Glutamatergic neuron (in vitro differentiated cells): Measurements from ENCODE around the gene ZNF331. TPM values are rescaled to one million over a fixed set of nuclear protein-coding genes. Genes with fewer than 3 reads are reported as not detected.

Experiments
- DNase-seq: peaks from one replicate; pipeline ENCODE4 v3.0.0; 2022
- H3K27ac Mint-ChIP-seq: one replicate; pipeline ENCODE4 v1.8.0; 2020; ENCODE audit warnings: mild to moderate bottlenecking, mixed read lengths, inconsistent platforms; ENCODE audit not compliant: unreplicated experiment
- H3K27me3 Mint-ChIP-seq: one replicate; pipeline ENCODE4 v1.8.0; 2020; ENCODE audit warnings: mild to moderate bottlenecking, moderate library complexity, mixed read lengths, inconsistent platforms; ENCODE audit not compliant: unreplicated experiment
- H3K36me3 Mint-ChIP-seq: one replicate; pipeline ENCODE4 v1.8.0; 2020; ENCODE audit warnings: mild to moderate bottlenecking, mixed read lengths, inconsistent platforms; ENCODE audit not compliant: unreplicated experiment
- H3K4me1 Mint-ChIP-seq: one replicate; pipeline ENCODE4 v1.8.0; 2020; ENCODE audit warnings: mild to moderate bottlenecking, low read depth, mixed read lengths, inconsistent platforms; ENCODE audit not compliant: unreplicated experiment
- H3K4me3 Mint-ChIP-seq: one replicate; pipeline ENCODE4 v1.8.0; 2020; ENCODE audit warnings: mild to moderate bottlenecking, mixed read lengths, inconsistent platforms; ENCODE audit not compliant: unreplicated experiment
- H3K9me3 Mint-ChIP-seq: one replicate; pipeline ENCODE4 v1.8.0; 2020; ENCODE audit warnings: mild to moderate bottlenecking, moderate library complexity, mixed read lengths, inconsistent platforms; ENCODE audit not compliant: unreplicated experiment
- total RNA-seq: library from RNA; stranded (reverse); fragmentation: NEBNext Ultra II Directional; extraction: Animal tissue kit (Norgen Biotek cat#: 25700); gene quantifications from one replicate; pipeline ENCODE4 v1.2.1, GENCODE V29; 2021; ENCODE audit not compliant: unreplicated experiment
- TF ChIP-seq, protein P1 (sequence below): fragments of 200-600 bp; sonication (generic); IDR thresholded peaks from one replicate; pipeline ENCODE4 v1.5.0; 2021; ENCODE audit not compliant: partially characterized antibody, unreplicated experiment

Gene ZNF331
- total RNA-seq, 1 donor from 2014 or later: 13.3 TPM

DNA sequence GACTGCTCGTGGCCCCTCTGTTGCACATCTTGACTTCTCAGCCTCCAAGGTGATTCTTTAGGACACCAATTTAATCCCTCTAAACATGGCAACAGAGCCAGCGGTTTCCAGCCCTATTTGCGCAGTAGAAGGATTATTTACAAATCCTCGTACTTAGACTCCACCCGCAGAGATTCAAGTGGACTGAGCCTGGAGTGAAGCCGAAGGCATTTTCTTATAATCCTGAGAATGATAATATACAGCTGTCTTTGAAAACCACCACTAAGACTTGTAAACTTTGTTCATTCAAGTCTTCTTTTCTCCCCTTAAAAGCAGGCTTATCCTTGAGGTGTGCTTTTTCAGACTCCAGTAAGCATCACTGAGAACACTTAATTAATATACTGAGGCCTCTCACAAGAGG, 89.0 kb downstream of the ZNF331 start:
- Mint-ChIP-seq H3K27me3 (peaks cover 2% of the 10 kb centered on the region), H3K4me1 (no peaks in the 10 kb centered on the region), H3K36me3 (no peaks in the 10 kb centered on the region), H3K27ac (no peak overlapping the region), H3K9me3 (no peaks in the 10 kb centered on the region), H3K4me3 (no peak overlapping the region)
- TF ChIP-seq, protein P1, sequence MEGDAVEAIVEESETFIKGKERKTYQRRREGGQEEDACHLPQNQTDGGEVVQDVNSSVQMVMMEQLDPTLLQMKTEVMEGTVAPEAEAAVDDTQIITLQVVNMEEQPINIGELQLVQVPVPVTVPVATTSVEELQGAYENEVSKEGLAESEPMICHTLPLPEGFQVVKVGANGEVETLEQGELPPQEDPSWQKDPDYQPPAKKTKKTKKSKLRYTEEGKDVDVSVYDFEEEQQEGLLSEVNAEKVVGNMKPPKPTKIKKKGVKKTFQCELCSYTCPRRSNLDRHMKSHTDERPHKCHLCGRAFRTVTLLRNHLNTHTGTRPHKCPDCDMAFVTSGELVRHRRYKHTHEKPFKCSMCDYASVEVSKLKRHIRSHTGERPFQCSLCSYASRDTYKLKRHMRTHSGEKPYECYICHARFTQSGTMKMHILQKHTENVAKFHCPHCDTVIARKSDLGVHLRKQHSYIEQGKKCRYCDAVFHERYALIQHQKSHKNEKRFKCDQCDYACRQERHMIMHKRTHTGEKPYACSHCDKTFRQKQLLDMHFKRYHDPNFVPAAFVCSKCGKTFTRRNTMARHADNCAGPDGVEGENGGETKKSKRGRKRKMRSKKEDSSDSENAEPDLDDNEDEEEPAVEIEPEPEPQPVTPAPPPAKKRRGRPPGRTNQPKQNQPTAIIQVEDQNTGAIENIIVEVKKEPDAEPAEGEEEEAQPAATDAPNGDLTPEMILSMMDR: no peak
- DNase-seq: no peak

Other genes starting within 250 kb of the ZNF331 start
- 8.5 TPM for gene ZNF845, start 204.4 kb upstream of the ZNF331 start, total RNA-seq
- gene ZNF525, start 172.4 kb upstream of the ZNF331 start, total RNA-seq: 8.2 TPM
- gene ZNF765, start 143.0 kb upstream of the ZNF331 start, total RNA-seq: 21.4 TPM
- 9.8 TPM for gene ZNF761, start 106.2 kb upstream of the ZNF331 start, total RNA-seq
- 5.2 TPM for gene ZNF813, start 70.4 kb upstream of the ZNF331 start, total RNA-seq
- gene DPRX, start 93.9 kb downstream of the ZNF331 start, total RNA-seq: not detected